Epithelial cell of proximal tubule (primary cell): ENCODE measurements around the gene CCT8. TPM values are rescaled to one million over a fixed set of nuclear protein-coding genes. Genes with fewer than 3 reads are reported as not detected.

Source experiments
- DNase-seq: peaks from one replicate; pipeline ENCODE4 v3.0.0-alpha.2; 2011; ENCODE audit warnings: low read depth
- H3K4me3 ChIP-seq: 2 replicates; pipeline ENCODE4 v1.5.1; 2011; ENCODE audit warnings: low read depth, mild to moderate bottlenecking, low read length
- CTCF ChIP-seq: conservative IDR thresholded peaks from 2 replicates; pipeline ENCODE4 v1.5.1; 2012; ENCODE audit warnings: low read depth, mild to moderate bottlenecking, low read length
- total RNA-seq: library from RNA; depleted of rRNA; stranded (reverse); fragments of >200 nt; gene quantifications from 2 replicates; pipeline ENCODE4 v1.2.3, GENCODE V29; 2015

Gene CCT8
- total RNA-seq, 1 donor from 2014 or later: 282 TPM

- no peak for TF ChIP-seq CTCF
- no peak overlapping the region for H3K4me3 ChIP-seq
- no peak for DNase-seq
These were observed 11.8 kb upstream of the CCT8 start for GRCh38 chr21:29085106-29085752.

- DNase-seq: no peak
- TF ChIP-seq CTCF: no peak
- no peak overlapping the region for H3K4me3 ChIP-seq
These were observed 10.9 kb upstream of the CCT8 start for GRCh38 chr21:29084372-29084771.

GRCh38 chr21:29083306-29083705, 9.9 kb upstream of the CCT8 start:
- TF ChIP-seq CTCF: no peak
- DNase-seq: no peak
- H3K4me3 ChIP-seq: no peak overlapping the region

- no peak for DNase-seq
- no peak for TF ChIP-seq CTCF
These were observed 8.8 kb upstream of the CCT8 start for GRCh38 chr21:29082046-29082815.

GRCh38 chr21:29080454-29080941, 7.0 kb upstream of the CCT8 start:
- no peak for DNase-seq
- TF ChIP-seq CTCF: peak; percentile 13
- H3K4me3 ChIP-seq: no peak overlapping the region

More at GRCh38 chr21:29082046-29082815, 8.8 kb upstream of the CCT8 start:
- H3K4me3 ChIP-seq: no peak overlapping the region

GRCh38 chr21:29078869-29079767, 5.7 kb upstream of the CCT8 start:
- no peak for TF ChIP-seq CTCF

More at GRCh38 chr21:29078869-29079767, 5.7 kb upstream of the CCT8 start:
- no peak for DNase-seq
- no peak overlapping the region for H3K4me3 ChIP-seq
